NCI-H1092 treated with DMSO at 0.1 percent for 48 hours (cell line): ENCODE measurements around the gene PITPNC1.
"Not testable (repeated sequence)": the region's sequence is repeated elsewhere in the genome, so short reads cannot be mapped to it uniquely, and the experiment has no call there.

Source experiments
- DNase-seq: peaks from one replicate; lab custom pipeline; 2025; lab: John Stamatoyannopoulos, UW

The PITPNC1 gene

GRCh38 chr17:67689534-67690177, 312.6 kb downstream of the PITPNC1 start:
- peak; percentile 69 for DNase-seq

DNA sequence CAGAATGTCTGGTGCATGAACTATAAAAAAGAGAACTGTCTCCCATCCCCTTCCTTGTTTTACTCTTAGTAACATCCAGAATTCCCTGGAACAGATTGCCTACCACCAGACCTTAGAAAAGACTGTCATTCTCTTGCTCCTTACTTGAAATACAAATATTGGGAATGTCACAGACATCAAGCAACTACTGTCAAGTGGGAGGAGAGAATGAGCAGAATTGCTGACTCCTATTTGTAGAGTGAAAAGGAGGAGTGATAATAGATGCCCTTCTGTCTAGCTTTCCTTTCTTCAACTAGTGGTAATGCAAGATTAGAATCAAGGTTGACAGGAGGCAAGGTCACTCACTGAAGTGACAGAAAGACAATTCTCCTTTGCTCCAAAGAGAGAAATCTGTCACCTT, 316.7 kb downstream of the PITPNC1 start:
- DNase-seq = no peak

DNA sequence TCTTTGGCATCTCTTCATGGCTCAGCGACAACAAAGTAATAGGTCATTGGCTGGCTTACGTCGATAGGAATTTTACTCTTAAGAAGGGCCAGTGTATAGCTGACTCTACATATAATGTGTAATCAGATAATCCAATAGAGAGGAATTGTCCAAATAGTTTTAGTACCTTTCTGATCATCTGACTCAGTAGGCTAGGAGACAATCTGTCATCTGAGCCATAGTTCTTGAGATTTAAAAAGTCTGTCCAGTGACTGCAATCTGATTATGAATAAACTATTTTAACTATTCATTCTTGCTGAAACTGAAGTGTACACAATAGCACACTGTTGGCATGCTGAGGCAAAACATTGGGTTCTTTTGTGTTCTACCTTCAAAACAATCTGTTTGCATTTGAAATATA, 319.3 kb downstream of the PITPNC1 start:
- DNase-seq = no peak

- peak; percentile 37 for DNase-seq
These were observed 319.9 kb downstream of the PITPNC1 start for GRCh38 chr17:67696853-67697498.

DNA sequence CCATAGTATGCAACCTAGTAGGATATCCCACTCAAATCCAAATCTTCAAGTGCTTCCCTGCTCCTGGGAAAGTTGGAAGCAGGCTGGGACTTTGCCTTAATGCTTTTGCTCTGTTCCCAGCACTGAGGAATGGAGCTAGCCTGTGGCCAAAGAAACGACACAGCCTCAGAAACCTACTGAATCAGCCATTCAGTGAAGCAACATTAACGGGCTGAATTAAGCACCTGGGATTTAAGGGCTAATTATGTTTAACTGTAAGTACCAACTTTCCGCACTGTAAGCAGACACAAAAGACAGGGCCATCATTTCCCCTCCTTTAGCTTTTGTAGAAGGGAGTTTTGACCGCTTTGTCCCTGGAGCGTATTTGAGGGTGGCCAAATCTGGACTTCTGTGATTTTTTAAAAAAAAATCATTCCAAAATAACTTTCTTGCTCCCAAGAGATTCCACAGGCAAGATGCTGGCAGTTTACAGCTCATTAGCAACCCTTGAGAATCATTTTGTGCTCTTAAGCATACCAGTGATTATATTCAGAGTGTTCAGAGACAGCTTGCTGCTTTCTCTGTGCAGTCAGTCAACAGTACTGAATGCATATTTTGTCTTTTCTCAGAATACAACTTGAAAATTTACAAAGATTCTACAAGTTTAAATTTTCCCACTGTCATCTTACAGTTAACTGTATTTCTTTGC, 323.1 kb downstream of the PITPNC1 start:
- no peak for DNase-seq

DNA sequence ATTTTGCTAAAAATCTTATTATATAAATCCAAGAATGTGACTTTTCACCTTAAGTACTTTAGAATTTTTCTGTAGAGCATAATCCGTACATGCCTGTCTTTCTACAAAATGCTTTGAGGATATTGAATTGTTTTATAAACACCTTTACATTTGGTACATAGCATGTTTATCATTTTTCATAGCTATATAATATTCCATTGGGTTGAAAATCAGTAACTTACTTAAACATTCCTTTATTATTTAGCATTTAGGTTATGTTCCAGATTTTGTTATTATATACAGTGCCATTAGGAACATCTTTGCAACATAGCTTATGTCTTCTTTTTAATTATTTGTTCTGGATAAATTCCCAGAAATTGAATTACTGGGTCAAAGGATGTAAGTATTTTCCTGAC, 323.6 kb downstream of the PITPNC1 start:
- no peak for DNase-seq

DNA sequence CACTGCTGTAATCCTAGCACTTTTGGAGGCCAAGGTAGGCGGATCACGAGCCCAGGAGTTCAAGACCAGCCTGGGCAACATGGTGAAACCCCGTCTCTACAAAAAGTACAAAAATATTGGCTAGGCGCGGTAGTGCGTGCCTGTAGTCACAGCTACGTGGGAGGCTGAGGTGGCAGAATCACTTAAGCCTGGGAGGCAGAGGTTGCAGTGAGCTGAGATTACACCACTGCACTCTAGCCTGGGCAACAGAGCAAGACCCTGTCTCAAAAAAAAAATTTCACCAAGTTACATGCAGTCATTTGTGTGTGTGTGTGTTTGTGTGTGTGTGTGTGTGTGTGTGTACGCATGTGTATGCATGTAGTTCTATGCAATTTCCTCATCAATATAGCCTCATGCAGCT, 325.8 kb downstream of the PITPNC1 start:
- DNase-seq = not testable (repeated sequence)

DNA sequence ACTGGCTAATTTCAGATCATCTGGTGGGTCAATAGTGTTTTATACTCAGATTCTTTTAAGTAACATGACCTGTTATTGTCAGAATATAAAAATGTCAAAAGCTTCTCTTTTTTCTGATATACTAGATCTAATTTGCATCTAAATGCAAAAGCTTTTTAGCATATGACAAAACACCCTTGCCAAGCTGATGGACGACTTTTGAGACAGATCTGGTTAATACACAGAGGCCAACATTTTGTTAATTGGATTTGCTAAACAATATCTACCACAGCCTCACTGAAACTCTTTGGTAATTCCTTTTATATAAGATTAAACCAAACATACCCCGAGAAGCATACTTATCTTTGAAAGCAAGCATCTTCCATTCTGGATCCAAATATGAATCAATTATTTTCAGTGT, 330.4 kb downstream of the PITPNC1 start:
- DNase-seq = no peak

DNA sequence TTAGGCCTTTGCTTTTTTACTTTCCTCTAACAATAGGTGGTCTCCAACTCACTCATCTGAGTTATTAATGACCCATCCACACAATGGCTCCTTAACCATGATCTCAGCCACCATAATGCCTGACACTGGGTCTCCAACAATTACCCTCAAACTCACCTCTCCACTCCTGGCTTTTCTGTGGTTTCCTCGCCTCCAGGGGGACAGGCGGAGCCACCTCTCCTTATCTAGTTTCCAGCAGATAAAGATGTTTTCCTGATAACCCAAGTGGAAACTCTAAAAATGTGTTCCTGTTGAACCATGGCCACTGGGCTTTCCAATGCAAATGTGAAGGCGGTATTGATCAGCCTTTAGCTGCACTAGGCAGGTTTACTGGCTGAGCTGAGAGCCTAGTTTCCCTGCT, 331.3 kb downstream of the PITPNC1 start:
- DNase-seq = no peak

DNA sequence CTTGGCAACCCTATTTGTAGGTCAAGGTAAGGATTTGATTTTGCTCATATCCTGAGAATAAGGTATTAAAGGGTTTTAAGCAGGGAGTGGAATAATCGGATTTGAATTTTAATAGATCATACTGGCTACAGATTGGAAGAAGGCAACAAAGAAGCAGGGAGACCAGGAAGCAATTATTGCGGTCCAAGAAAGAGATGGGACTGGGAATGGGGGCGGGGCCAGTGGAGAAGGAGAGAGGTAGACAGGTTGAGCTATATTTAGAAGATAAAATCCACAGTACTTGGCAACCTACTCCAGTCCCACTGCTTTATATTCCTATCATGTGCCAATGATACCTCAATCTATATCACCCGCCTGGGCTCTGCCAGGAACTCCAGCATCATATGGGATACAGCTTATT, 334.8 kb downstream of the PITPNC1 start:
- DNase-seq = no peak

- no peak for DNase-seq
These were observed 335.3 kb downstream of the PITPNC1 start for GRCh38 chr17:67712375-67712774.

DNA sequence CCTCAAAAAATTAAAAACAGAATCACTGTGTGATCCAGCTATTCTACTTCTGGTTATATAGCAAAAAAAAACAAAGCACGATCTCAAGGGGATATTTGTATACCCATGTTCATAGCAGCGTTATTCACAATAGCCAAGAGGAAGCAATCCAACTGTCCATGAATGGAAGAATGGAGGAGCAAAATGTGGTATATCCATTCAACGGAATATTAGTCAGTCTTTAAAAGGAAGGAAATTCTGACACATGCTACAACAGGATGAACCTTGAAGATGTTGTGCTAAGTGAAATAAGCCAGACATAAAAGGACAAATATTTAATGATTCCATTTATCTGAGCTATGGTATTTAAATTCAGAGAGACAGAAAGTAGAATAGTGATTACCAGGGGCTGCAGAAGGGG, 336.1 kb downstream of the PITPNC1 start:
- no peak for DNase-seq

- DNase-seq = no peak
These were observed 339.3 kb downstream of the PITPNC1 start for GRCh38 chr17:67716405-67716798.

GRCh38 chr17:67717192-67717623, 340.1 kb downstream of the PITPNC1 start:
- no peak for DNase-seq

- peak; percentile 99 for DNase-seq
These were observed 340.7 kb downstream of the PITPNC1 start, which contains the start of gene NOL11 for GRCh38 chr17:67717624-67718324. Gene NOL11, plus strand, starts transcription at chr17:67717936. Its CDS starts 12 bp downstream, at chr17:67717948.

DNA sequence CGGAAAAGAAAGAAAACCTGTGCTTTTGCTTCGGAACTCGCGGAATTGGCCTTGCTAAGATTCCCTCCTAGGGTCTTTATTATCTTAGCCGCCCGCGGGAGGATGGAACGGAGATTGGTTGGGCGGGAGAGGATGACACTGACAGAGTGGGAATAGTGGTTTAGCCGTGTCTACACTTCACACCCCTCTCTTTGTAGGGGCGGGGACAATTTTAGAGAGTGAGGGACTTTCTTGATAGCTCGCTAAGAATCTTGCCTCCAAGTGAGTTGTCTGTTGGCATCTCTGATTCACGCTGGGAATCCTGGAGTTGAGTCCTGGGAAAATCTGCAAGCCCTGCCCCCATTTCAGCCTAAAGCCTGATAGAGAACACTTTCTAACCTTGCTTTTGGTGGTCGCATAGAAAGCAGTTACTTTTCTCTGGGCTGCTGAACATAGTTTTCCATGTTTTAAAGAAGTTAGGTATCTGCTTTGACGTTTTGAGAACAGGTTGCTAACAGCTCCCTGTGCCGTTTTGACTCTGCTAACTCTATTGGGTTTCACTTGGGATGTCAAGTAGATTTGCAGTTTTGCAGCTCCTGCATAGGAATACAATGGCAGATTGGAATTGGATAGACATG, 341.4 kb downstream of the PITPNC1 start:
- DNase-seq = no peak

DNA sequence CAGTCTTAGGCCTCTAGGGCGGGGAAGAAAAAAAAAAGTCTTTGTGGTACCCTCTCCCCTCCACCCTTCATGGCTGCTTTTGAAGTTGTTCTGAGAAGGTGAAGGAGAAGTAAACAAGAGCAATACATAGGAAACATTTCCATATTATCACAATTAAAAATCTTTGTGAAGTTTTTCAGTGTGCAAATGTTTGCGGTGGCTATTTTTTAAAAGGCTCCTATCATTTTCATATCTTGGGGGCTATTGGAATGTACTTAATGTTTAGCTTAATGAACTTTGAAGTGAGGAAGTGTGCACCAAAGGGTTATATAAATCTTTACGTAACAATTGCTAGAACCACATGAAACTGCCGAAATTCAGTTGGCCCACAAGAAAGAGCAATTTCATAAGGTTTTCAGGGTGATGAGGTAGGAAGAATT, 348.3 kb downstream of the PITPNC1 start:
- DNase-seq = no peak

GRCh38 chr17:67725807-67726206, 348.7 kb downstream of the PITPNC1 start:
- no peak for DNase-seq

DNA sequence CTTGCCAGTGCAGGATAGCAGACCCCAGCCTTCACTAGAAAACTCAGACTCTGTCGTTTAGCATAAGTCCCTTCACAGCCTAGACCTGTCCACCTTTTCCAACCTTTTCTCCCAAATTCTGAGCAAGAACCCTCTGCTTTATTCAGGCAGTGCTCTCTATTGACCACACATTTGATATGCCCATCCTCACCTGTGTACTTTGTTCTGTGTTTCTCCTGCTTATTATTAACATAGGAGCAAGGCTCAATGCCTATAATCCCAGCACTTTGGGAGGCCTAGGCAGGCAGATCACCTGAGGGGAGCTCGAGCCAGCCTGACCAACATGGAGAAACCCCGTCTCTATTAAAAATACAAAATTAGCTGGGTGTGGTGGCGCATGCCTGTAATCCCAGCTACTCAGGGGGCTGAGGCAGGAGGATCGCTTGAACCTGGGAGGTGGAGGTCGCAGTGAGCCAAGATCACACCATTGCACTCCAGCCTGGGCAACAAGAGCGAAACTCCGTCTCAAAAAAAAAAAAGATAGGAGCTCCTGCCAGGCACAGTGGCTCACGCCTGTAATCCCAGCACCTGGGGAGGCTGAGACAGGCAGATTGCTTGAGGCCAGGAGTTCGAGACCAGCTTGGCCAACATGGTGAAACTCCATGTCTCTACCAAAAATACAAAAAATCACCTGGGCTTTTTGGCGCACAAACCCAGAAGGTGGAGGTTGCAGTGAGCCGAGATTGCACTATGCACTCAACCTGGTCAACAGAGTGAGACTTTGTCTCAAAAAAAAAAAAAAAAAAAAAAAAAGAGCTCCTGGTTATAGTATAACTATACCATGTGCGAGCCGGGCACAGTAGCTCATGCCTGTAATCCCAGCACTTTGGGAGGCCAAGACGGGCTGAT, 350.3 kb downstream of the PITPNC1 start:
- DNase-seq = not testable (repeated sequence)

GRCh38 chr17:67729903-67730302, 352.8 kb downstream of the PITPNC1 start:
- DNase-seq = no peak

DNA sequence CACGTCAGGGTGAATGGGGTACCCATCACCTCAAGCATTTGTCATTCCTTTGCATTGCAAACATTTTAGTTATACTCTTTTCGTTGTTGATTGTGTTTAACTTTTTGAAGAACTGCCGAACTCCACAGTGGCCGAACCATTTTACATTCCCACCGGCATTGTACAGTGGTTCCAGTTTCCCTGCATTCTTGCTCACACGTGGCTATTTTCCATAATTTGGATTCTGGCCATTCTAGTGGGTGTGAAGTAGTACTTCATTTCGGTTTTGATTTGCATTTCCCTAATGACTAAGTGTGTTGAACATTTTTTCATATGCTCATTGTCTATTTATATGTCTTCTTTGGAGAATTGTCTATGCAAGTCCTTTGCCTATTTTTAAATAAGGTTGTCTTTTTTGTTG, 353.6 kb downstream of the PITPNC1 start:
- DNase-seq = no peak
